ENCODE measurements around the gene EPHA3.

Gene EPHA3

DNA sequence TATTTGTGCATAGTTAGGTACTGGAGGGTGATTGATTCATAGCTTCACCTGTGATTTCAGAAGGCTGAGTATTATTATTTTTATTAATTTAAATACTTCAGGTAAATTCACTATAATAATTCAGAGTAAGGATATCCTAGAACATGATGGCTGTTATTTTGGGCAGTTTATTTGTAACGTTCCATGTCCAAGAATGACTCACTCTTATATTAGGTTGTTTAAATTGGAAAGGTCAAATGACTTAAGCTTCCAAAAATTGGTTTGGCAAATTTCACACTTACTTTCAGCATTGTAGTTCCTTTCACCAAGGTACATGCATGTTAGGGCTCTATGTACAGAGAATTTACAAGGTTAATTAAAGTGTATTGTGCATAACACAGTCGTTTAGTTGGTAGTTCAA is 120.2 kb downstream of the EPHA3 start:
- H3K4me3 ChIP-seq (ENCODE audit: low read length): no peak overlapping the region

DNA sequence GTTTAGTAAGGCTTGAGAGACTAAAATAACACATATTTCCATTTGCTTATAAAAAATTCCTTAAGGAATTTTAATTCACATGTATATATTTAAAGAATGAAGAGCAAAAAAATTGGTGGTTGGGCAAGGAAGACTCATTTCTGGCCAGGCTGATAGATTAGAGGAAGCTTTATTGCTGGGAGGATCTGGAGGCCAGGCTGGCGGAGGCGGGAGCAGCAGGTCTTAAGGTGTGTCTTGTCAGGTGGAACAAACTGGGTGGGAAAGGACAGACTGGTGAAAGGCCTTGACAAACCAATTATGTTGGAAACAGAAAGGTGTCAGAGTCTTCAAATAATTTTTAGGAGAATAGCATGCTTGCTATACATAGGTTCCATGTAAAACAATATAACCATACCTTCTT is 124.7 kb downstream of the EPHA3 start:
- no peak for TF ChIP-seq ZNF274 (IDR thresholded peaks at IDR 0.05; ENCODE audit: low read depth, low read length)

More for the DNA sequence above, 120.2 kb downstream of the EPHA3 start:
- no peak for TF ChIP-seq ZNF274 (IDR thresholded peaks at IDR 0.05; ENCODE audit: low read depth, low read length)

DNA sequence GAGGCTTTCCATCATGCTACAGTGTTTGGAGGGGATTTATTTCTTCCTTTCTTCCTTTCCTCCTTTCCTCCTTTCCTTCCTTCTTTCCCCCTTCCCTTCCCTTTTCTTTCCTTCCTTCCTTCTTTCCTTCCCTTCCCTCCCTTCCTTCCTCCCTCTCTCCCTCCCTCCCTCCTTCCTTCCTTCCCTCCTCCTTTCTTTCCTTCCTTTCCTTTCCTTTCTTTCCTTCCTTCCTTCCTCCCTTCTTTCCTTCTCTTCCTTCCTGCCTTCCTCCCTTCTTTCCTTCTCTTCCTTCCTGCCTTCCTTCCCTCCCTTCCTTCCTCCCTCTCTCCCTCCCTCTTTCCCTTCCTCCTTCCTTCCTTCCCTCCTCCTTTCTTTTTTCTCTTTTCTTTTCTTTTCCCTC is 127.2 kb downstream of the EPHA3 start:
- no peak for TF ChIP-seq ZNF274 (IDR thresholded peaks at IDR 0.05; ENCODE audit: low read depth, low read length)
- H3K4me3 ChIP-seq (ENCODE audit: low read length): no peak overlapping the region

More for the DNA sequence above, 124.7 kb downstream of the EPHA3 start:
- no peak overlapping the region for H3K4me3 ChIP-seq (ENCODE audit: low read length)

DNA sequence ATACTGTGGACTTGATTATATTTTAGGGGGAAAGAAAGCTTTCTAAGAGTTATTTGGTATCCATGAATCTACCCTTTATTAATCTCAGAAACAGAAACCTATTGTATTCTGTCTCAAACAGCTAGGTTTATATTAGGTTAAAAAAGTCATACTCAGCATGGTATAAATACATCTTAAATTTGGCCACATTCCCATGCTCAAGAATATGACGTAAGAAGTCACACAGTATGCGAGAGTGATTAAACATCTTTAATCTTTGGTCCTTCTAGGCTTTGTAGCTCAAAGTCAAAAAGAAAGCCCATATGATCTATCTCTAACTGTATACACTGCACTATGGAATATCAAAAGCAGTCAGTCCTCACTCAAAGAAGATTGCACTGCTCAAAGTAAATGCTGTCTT is 131.4 kb downstream of the EPHA3 start:
- H3K4me3 ChIP-seq (ENCODE audit: low read length): no peak overlapping the region
- TF ChIP-seq ZNF274 (IDR thresholded peaks at IDR 0.05; ENCODE audit: low read depth, low read length): no peak

DNA sequence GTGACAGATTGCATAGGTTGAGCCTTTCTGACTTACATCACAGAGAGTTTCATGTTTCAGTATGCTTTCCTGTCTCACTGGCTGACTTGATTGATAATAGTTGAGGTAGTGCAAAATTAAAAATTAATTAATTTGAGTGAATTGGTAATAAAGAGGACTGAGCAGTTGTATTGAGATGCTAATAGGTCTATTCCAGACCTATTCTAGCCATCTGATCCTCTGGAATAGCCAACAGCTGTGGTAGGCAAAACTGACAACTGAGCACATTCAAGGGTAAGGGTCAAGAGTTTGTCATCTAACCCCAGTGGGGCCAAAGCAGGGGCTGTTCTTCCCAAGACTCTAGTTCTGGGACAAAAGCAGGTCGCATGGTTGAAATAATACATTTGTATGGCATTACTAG is 132.4 kb downstream of the EPHA3 start:
- H3K4me3 ChIP-seq (ENCODE audit: low read length): no peak overlapping the region
- TF ChIP-seq ZNF274 (IDR thresholded peaks at IDR 0.05; ENCODE audit: low read depth, low read length): no peak

DNA sequence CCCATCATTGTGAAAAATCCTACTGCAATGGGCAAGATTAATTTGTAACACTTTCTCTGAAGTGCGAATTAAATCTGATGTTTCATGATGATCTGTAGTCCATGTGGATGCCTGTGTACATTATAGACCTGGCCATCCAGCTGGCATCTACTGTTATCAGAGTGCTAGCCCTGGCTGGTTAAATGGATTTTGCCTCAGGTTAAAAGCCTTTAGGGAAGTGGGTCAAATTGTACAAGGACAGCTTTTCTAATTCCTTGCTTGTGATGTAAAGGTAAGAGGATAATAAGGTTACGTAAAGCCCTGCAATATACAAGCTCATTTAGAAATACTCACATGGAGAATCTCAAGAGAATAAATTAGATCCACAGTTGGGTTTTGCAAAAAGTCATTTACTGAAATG is 138.2 kb downstream of the EPHA3 start:
- H3K4me3 ChIP-seq (ENCODE audit: low read length): no peak overlapping the region
- no peak for TF ChIP-seq ZNF274 (IDR thresholded peaks at IDR 0.05; ENCODE audit: low read depth, low read length)

DNA sequence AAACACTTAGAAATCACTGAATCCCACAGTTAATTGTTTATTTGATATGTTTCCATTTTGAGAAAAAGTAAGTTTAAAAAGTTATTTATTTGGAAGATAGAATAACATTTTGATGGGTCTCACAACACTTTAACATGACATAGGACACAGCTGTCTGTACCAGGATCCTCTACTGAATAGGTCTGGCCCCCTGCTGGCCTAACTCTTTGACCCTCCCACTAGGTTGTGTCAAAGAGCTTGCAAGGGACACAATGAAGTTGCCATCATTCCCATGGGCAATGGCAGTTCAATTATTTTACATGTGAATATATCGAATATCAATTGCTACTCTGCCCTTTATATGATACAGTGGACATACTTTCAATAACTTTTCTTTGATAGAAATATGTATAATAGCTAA is 138.9 kb downstream of the EPHA3 start:
- H3K4me3 ChIP-seq (ENCODE audit: low read length): no peak overlapping the region
- TF ChIP-seq ZNF274 (IDR thresholded peaks at IDR 0.05; ENCODE audit: low read depth, low read length): no peak

DNA sequence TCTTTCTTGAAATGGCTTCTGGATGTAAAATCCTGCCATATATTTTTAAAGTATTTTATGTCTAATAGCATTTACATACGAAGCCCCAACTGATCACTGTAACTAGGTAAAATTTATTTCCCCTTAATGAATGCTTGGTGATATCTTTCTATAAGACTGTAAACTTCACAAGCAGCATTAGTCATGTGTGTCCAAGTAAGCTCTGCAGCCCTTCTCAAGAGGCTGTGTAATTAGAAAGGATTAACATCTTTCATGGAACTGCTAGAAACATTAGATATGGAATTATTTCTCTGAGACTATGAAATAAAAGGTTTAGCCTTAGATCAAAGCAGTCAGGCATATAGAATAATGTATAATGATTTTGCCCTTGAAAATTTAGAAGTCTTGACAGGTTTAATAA is 143.3 kb downstream of the EPHA3 start:
- no peak for TF ChIP-seq ZNF274 (IDR thresholded peaks at IDR 0.05; ENCODE audit: low read depth, low read length)
- H3K4me3 ChIP-seq (ENCODE audit: low read length): no peak overlapping the region

DNA sequence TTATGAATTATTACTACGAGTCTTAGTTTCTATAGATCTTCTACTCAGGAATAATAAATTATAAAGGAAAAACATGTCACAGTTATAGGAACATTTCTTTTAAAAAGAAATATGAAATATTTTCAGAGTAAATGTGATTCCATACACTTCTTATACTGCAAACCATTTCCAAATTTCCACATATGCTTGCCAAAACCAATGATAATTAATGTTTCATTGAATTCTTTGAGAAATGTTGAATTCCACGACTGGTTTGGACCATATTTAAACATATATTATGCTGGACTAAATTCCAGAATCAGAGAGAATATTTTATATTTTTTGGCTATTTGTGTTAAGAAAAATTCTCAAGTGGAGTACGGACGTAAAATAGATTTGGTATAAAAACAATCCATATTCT is 144.6 kb downstream of the EPHA3 start:
- no peak overlapping the region for H3K4me3 ChIP-seq (ENCODE audit: low read length)
- no peak for TF ChIP-seq ZNF274 (IDR thresholded peaks at IDR 0.05; ENCODE audit: low read depth, low read length)

DNA sequence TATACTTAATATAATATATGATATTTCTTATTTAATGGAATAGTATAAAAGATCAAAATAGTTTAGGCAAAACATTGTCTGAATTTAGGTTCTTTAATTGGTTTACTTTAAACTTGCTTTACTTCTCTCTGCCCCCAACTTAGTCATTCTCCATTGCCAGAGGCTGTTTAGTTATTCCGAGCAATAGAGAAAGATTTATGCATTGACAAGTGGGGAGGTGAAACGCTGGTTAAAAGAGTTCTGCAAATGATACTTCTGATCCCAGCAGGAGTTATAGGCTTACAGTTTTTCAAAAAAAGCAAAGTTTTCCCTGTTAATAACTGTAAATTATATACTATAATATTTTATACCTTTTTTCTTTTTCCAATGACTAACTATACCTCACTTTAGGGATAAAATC is 145.4 kb downstream of the EPHA3 start:
- TF ChIP-seq ZNF274 (IDR thresholded peaks at IDR 0.05; ENCODE audit: low read depth, low read length): no peak
- H3K4me3 ChIP-seq (ENCODE audit: low read length): no peak overlapping the region

DNA sequence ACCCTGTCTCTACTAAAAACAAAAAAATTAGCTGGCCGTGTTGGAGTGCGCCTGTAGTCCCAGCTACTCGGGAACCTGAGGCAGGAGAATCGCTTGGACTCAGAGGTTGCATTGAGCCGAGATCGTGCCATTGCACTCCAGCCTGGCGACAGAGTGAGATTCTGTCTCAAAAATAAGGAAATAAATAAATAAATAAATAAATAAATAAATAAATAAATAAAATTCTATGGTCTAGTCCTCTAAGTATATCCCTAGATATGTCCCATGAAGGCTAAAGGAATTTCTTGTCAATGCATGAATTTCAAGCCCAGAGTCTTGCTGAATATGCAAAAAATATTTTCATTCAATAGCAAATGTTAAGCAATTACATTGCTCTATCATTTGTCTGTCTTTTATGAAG is 149.0 kb downstream of the EPHA3 start:
- no peak for TF ChIP-seq ZNF274 (IDR thresholded peaks at IDR 0.05; ENCODE audit: low read depth, low read length)

DNA sequence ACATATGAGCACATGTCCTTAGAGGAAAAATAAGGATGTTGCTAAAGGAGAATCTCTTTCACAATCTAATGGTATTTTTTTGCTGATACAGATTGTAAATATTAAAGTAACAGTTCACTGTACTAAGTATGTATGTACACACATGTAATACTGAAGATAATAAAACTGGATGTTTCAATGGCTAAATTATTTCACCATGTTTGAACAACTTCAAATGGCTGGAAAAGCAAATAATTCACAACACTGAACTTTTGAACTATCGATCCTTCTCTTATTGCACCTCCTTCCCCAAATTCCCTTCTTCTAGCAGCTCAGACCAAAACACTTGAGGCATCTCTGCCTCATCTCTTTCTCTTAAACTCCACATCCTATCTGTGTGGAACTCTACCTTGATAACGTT is 149.5 kb downstream of the EPHA3 start:
- no peak for TF ChIP-seq ZNF274 (IDR thresholded peaks at IDR 0.05; ENCODE audit: low read depth, low read length)
- no peak overlapping the region for H3K4me3 ChIP-seq (ENCODE audit: low read length)

More for the DNA sequence above, 149.0 kb downstream of the EPHA3 start:
- no peak overlapping the region for H3K4me3 ChIP-seq (ENCODE audit: low read length)

DNA sequence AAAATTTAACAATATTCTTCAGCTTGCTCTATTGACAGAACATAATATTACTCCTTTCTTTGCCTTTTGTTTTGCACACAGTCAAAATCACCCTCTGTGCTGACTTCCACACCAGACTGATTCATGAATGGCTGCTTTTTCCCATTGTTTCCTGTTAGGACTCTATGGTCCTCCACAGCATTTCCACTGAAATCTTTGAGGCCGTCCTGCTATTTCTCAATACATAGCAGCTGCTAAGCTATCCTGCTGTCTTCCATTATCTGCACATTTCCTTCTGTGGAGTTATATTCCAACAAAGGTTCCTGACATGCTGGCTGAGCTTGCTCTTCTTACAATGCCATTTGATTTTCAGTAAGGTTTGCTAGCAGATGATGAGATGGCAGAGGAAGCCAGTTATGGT is 153.3 kb downstream of the EPHA3 start:
- H3K4me3 ChIP-seq (ENCODE audit: low read length): no peak overlapping the region
- no peak for TF ChIP-seq ZNF274 (IDR thresholded peaks at IDR 0.05; ENCODE audit: low read depth, low read length)

DNA sequence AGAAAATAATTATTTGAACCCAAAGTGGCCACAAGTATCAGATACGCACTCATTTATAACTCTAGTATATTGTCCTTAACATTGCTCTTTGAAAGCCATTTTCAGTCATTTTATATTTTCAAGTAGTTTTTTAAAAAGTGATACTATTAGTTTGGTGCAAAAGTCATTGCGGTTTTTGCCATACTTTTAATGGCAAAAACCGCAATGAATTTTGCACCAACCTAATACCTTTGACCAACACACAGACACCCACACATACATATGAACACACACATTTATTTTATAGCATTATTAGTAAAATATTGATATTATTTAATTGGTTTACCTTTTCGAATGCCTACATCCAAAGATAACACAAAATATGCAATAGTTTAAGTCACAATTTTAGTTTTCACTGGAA is 154.3 kb downstream of the EPHA3 start:
- TF ChIP-seq ZNF274 (IDR thresholded peaks at IDR 0.05; ENCODE audit: low read depth, low read length): no peak
- no peak overlapping the region for H3K4me3 ChIP-seq (ENCODE audit: low read length)

DNA sequence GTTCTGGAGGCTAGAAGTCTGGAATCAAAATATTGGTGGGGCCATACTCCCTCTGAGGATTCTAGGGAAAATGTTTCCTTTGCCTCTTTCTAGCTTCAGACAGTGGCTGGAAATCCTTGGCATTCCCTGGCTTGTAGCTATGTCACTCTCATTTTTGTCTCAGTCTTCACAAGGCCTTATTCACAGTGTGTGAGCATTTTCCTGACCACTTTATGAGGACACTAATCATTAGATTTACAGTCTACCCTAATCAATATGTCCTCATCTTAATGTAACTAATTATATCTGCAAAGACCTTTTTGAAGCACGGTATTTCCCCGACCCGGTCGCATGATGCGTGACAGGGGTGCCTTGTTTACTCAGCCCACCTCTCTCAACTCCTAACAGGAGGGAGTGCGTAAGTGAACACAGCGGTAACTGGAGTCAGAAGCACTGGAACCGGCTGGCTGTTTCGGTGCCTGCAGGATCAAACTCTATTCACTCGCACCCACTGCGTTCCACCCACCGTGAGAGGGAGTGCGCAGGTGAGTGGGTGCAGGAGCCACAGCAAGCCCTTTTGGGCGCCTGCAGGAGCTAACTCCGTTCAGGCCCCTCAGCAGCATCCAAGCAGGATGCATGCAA is 155.0 kb downstream of the EPHA3 start:
- no peak overlapping the region for H3K4me3 ChIP-seq (ENCODE audit: low read length)
- TF ChIP-seq ZNF274 (IDR thresholded peaks at IDR 0.05; ENCODE audit: low read depth, low read length): no peak

DNA sequence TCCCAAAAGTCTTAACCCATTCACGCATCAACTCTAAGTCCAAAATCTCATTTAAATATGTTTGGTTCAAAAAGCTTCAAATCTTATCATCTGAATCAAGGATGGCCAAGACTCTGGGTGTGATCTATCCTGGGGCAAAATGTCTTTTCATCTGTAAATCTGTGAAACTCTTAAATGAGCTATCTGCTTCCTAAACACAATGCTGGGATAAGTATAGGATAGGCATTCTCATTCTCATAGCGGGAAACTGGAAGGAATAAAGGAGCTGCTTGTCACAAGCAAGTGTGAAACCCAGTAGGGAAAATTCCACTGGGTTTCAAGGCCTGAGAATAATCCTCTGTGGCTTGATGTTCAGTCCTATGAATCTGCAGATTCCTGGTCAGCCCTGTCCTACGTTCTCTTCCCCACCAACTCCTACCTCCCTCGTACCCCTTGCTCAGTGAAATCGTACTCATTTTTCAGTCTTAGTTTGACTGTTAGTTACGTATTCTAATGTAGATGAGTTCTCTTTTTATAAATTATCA is 156.7 kb downstream of the EPHA3 start:
- H3K4me3 ChIP-seq (ENCODE audit: low read length): no peak overlapping the region
- no peak for TF ChIP-seq ZNF274 (IDR thresholded peaks at IDR 0.05; ENCODE audit: low read depth, low read length)
